ENCODE results near the gene PRR5L. TPM values are rescaled to one million over a fixed set of nuclear protein-coding genes. Genes with fewer than 3 reads are reported as not detected.

PRR5L gene
- polyA plus RNA-seq, 1 donor (not counting 4 experiments of a cell fraction or from before 2014, with no cell fraction given): 20.1 TPM

GRCh38 chr11:36501236-36501635, 205.1 kb downstream of the PRR5L start:
- Histone ChIP-seq H3K9me1 (ENCODE audit: control insufficient read depth, extremely low read depth, insufficient read depth, low read length) (no peaks in the 10 kb centered on the region), H3K4me3 (ENCODE audit: control insufficient read depth in 2 of 3, extremely low read depth in 1 of 3, insufficient read depth in 2 of 3, low read depth in 1 of 3, low read length in 3 of 3) (no peak overlapping the region), H3K9ac (ENCODE audit: control insufficient read depth, extremely low read depth, insufficient read depth, low read length) (no peak overlapping the region), H4K20me1 (ENCODE audit: control insufficient read depth, extremely low read depth, insufficient read depth, low read length) (no peaks in the 10 kb centered on the region), H3K4me1 (ENCODE audit: control insufficient read depth, extremely low read depth, insufficient read depth, low read length) (peaks cover 24% of the 10 kb centered on the region), H3K36me3 (ENCODE audit: control insufficient read depth in 2 of 2, extremely low read depth in 1 of 2, insufficient read depth in 2 of 2, low read length in 2 of 2) (peaks cover 4 to 10% of the 10 kb centered on the region in 2 experiments), H3K27ac (ENCODE audit: control insufficient read depth, insufficient read depth, low read length) (no peak overlapping the region), H3K79me2 (ENCODE audit: control insufficient read depth, insufficient read depth, low read length) (peaks cover 54% of the 10 kb centered on the region), H2AFZ (ENCODE audit: control insufficient read depth, low read length) (no peak overlapping the region), H3K4me2 (ENCODE audit: control insufficient read depth, extremely low read depth, insufficient read depth, low read depth, low read length) (peak overlapping the region; percentile 60), H3K9me3 (ENCODE audit: control insufficient read depth, low read depth, low read length) (no peaks in the 10 kb centered on the region), H3K27me3 (ENCODE audit: control insufficient read depth, extremely low read depth, insufficient read depth, low read length) (no peaks in the 10 kb centered on the region)
- dilution Hi-C loops (cut with MboI; ENCODE audit: extremely low pct_ligation_motif_present, low sequenced_read_pairs): no loop called here
- FAIRE-seq: no peak
- TF ChIP-seq EZH2 (IDR thresholded peaks at IDR 0.05; ENCODE audit: low read length) (no peak), CTCF (optimal IDR thresholded peaks at IDR 0.05 in 1 of 3, IDR thresholded peaks at IDR 0.05 in 1 of 3, conservative IDR thresholded peaks at IDR 0.05 in 1 of 3; ENCODE audit: extremely low read depth in 1 of 3, insufficient read depth in 2 of 3, low read length in 3 of 3) (no peak)
- DNase-seq (ENCODE audit: low read depth, low spot score): no peak

- H3K27me3 ChIP-seq (ENCODE audit: control insufficient read depth, extremely low read depth, insufficient read depth, low read length): no peaks in the 10 kb centered on the region
- H3K9me3 ChIP-seq (ENCODE audit: control insufficient read depth, low read depth, low read length): no peaks in the 10 kb centered on the region
- H4K20me1 ChIP-seq (ENCODE audit: control insufficient read depth, extremely low read depth, insufficient read depth, low read length): no peaks in the 10 kb centered on the region
- dilution Hi-C loops (cut with MboI; ENCODE audit: extremely low pct_ligation_motif_present, low sequenced_read_pairs): no loop called here
- peak overlapping the region; percentile 92 to 96 (median 95) for H3K4me3 ChIP-seq (ENCODE audit: control insufficient read depth in 2 of 3, extremely low read depth in 1 of 3, insufficient read depth in 2 of 3, low read depth in 1 of 3, low read length in 3 of 3)
- H3K79me2 ChIP-seq (ENCODE audit: control insufficient read depth, insufficient read depth, low read length): peaks cover 61% of the 10 kb centered on the region
- H3K9me1 ChIP-seq (ENCODE audit: control insufficient read depth, extremely low read depth, insufficient read depth, low read length): no peaks in the 10 kb centered on the region
- peak overlapping the region; percentile 80 for H3K4me2 ChIP-seq (ENCODE audit: control insufficient read depth, extremely low read depth, insufficient read depth, low read depth, low read length)
- no peak for DNase-seq (ENCODE audit: low read depth, low spot score)
- no peak for TF ChIP-seq CTCF (optimal IDR thresholded peaks at IDR 0.05 in 1 of 3, IDR thresholded peaks at IDR 0.05 in 1 of 3, conservative IDR thresholded peaks at IDR 0.05 in 1 of 3; ENCODE audit: extremely low read depth in 1 of 3, insufficient read depth in 2 of 3, low read length in 3 of 3)
- TF ChIP-seq EZH2 (IDR thresholded peaks at IDR 0.05; ENCODE audit: low read length): no peak
- H3K9ac ChIP-seq (ENCODE audit: control insufficient read depth, extremely low read depth, insufficient read depth, low read length): peak overlapping the region; percentile 3
- H2AFZ ChIP-seq (ENCODE audit: control insufficient read depth, low read length): no peak overlapping the region
- peaks cover 15% of the 10 kb centered on the region for H3K4me1 ChIP-seq (ENCODE audit: control insufficient read depth, extremely low read depth, insufficient read depth, low read length)
- no peak for FAIRE-seq
- no peak overlapping the region for H3K27ac ChIP-seq (ENCODE audit: control insufficient read depth, insufficient read depth, low read length)
- no peaks in the 10 kb centered on the region for H3K36me3 ChIP-seq (ENCODE audit: control insufficient read depth in 2 of 2, extremely low read depth in 1 of 2, insufficient read depth in 2 of 2, low read length in 2 of 2)
These were observed 211.9 kb downstream of the PRR5L start for GRCh38 chr11:36507824-36508489.
